Measurements from ENCODE around the gene PACSIN2.

Gene PACSIN2

DNA sequence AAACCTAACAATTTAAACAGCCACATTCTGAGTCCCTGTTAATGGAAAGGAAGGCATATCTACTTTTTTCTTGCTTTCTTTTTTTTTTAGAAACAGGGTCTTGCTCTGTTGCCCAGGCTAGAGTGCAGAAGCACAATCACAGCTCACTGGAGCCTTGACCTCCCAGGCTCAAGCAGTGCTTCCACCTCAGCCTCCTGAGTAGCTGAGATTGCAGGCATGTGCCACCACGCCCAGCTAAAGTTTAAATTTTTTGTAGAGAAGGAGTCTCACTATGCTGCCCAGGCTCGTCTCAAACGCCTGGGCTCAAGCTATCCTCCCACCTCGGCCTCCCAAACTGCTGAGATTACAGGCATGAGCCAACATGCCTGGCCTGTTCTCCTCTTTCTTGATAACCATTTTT, 183.2 kb downstream of the PACSIN2 start:
- Histone ChIP-seq H3K27me3 (ENCODE audit: control insufficient read depth, insufficient read depth, low read length) (no peaks in the 10 kb centered on the region), H3K4me1 (ENCODE audit: control insufficient read depth, insufficient read depth, low read length) (no peaks in the 10 kb centered on the region), H3K36me3 (ENCODE audit: control insufficient read depth, insufficient read depth, low read length) (peaks cover 22% of the 10 kb centered on the region; the same call in 1 of the 2 replicates), H3K4me3 (ENCODE audit: low read depth, low read length) (no peak overlapping the region), H3K27ac (ENCODE audit: low read depth, low read length) (no peak overlapping the region), H3K9me3 (ENCODE audit: control insufficient read depth, insufficient read depth, low read length) (no peaks in the 10 kb centered on the region), H3K9ac (ENCODE audit: low read depth, low read length) (no peak overlapping the region)

DNA sequence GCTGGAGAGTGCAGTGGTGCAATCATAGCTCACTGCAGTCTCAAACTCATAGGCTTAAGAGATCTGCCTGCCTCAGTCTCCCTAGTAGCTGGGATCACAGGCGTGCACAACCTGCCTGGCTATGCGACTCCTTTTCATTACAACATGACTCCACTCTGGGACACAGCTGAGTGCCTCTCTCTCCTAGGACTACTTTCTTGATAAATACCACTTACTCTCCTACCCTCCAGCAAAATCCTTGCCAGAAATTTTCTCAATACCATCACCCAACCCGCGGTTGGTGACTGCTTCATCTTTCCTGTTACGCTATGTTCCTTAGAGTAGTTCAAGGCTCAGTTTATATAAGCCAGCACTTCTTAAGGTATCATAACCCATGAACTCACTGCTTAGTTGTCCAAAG, 184.8 kb downstream of the PACSIN2 start:
- H3K4me3 ChIP-seq (ENCODE audit: low read depth, low read length) = no peak overlapping the region
- H3K9ac ChIP-seq (ENCODE audit: low read depth, low read length) = no peak overlapping the region
- no peak overlapping the region for H3K27ac ChIP-seq (ENCODE audit: low read depth, low read length)
- peaks cover 22% of the 10 kb centered on the region; the same call in 1 of the 2 replicates for H3K36me3 ChIP-seq (ENCODE audit: control insufficient read depth, insufficient read depth, low read length)
- no peaks in the 10 kb centered on the region for H3K27me3 ChIP-seq (ENCODE audit: control insufficient read depth, insufficient read depth, low read length)
- no peaks in the 10 kb centered on the region for H3K4me1 ChIP-seq (ENCODE audit: control insufficient read depth, insufficient read depth, low read length)
- no peaks in the 10 kb centered on the region for H3K9me3 ChIP-seq (ENCODE audit: control insufficient read depth, insufficient read depth, low read length)

DNA sequence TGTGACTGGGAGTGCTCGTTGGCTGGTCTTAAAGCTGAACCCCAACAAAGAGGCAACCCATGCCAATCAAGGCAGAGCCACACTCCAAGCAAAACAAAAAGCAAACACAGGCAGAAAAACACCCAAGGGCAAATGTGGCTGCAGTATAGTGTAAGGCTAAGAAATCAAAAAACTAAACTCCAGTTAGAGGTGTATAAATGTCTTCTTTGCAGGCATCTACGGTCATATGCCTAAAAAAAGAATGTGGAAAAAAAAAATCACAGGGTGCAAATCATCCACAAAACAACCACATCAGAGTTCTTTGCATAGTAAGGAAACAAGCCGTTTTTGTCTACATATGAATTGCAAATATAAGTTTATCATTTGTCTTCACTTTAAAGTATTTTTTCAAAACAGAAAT, 185.6 kb downstream of the PACSIN2 start:
- no peak overlapping the region for H3K9ac ChIP-seq (ENCODE audit: low read depth, low read length)
- H3K27me3 ChIP-seq (ENCODE audit: control insufficient read depth, insufficient read depth, low read length) = no peaks in the 10 kb centered on the region
- H3K27ac ChIP-seq (ENCODE audit: low read depth, low read length) = no peak overlapping the region
- peaks cover 19% of the 10 kb centered on the region; the same call in 1 of the 2 replicates for H3K36me3 ChIP-seq (ENCODE audit: control insufficient read depth, insufficient read depth, low read length)
- no peaks in the 10 kb centered on the region for H3K9me3 ChIP-seq (ENCODE audit: control insufficient read depth, insufficient read depth, low read length)
- H3K4me3 ChIP-seq (ENCODE audit: low read depth, low read length) = no peak overlapping the region
- no peaks in the 10 kb centered on the region for H3K4me1 ChIP-seq (ENCODE audit: control insufficient read depth, insufficient read depth, low read length)

DNA sequence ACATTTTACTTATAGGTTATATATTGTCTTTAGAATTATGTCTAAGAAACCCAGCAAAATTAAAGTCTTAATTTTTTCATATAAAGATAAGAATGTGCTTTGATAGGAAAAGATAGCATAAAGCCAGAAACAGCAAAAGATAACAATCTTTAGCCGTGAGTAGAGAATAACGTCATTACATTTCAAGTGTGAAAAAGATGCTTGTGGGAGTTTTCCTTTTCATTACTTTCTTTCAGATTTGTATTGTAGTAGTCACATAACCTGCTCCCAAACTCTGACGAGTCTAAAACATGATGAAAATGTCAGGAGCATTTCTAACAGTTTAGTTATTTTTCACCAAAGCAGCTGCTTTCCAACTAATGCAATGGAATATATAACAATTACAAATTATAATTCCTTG, 189.2 kb downstream of the PACSIN2 start:
- Histone ChIP-seq H3K9me3 (ENCODE audit: control insufficient read depth, insufficient read depth, low read length) (no peaks in the 10 kb centered on the region), H3K4me3 (ENCODE audit: low read depth, low read length) (no peak overlapping the region), H3K27me3 (ENCODE audit: control insufficient read depth, insufficient read depth, low read length) (no peaks in the 10 kb centered on the region), H3K36me3 (ENCODE audit: control insufficient read depth, insufficient read depth, low read length) (peaks cover 9% of the 10 kb centered on the region; the same call in 1 of the 2 replicates), H3K4me1 (ENCODE audit: control insufficient read depth, insufficient read depth, low read length) (no peaks in the 10 kb centered on the region), H3K9ac (ENCODE audit: low read depth, low read length) (no peak overlapping the region), H3K27ac (ENCODE audit: low read depth, low read length) (no peak overlapping the region)

DNA sequence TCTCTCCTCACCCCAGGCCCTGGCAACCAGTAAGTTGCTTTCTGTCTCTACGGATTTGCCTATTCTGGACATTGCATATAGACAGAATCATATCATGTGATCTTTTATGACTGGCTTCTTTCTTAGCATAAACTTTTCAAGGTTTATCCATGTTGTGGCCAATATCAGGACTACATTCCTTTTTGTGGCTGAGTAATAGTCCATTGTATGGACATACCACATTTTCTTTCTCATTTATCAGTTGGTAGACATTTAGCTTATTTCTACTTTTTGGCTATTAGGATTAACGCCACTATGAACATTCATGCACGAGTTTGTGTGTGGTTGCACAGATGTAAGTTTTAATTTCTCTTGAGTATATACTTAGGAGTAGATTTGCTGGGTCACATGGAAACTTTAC, 193.6 kb downstream of the PACSIN2 start:
- no peaks in the 10 kb centered on the region for H3K9me3 ChIP-seq (ENCODE audit: control insufficient read depth, insufficient read depth, low read length)
- no peak overlapping the region for H3K27ac ChIP-seq (ENCODE audit: low read depth, low read length)
- no peak overlapping the region for H3K4me3 ChIP-seq (ENCODE audit: low read depth, low read length)
- no peak overlapping the region for H3K9ac ChIP-seq (ENCODE audit: low read depth, low read length)
- H3K36me3 ChIP-seq (ENCODE audit: control insufficient read depth, insufficient read depth, low read length) = peaks cover 4% of the 10 kb centered on the region; the same call in 1 of the 2 replicates
- no peaks in the 10 kb centered on the region for H3K27me3 ChIP-seq (ENCODE audit: control insufficient read depth, insufficient read depth, low read length)
- no peaks in the 10 kb centered on the region for H3K4me1 ChIP-seq (ENCODE audit: control insufficient read depth, insufficient read depth, low read length)

DNA sequence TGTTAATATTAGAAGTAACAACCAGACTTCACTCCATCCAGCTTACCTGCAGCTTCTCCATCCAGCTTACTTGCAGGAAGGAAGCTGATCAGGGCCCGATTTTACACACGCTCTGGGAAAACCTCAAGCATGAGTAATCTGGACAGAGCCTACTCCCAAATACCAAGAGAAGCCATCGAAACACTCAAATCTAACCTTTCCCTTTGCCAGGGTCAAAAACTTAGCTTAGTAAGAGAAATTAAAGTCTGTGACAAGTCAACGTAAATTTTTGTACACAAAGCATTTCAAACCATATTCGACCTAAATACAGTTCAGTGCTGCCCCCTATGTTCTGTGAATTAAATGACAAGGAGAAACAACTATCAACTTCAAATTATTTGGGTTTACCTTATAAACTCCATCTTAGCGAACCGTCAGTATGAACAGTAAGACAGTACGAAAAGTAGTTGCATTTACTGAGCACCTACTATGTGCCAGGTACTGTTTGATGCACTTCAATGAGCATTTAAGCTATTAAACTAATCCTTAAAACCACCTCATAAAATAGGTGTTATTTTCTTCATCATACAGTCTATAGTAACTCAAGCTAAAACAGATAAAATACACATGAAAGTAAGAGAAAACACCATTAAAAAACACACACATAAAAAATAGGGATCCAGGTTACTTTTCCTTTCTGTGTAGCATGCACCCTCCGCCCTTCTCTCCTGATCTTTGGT, 194.7 kb downstream of the PACSIN2 start:
- H3K9ac ChIP-seq (ENCODE audit: low read depth, low read length) = no peak overlapping the region
- no peaks in the 10 kb centered on the region for H3K9me3 ChIP-seq (ENCODE audit: control insufficient read depth, insufficient read depth, low read length)
- peaks cover 4% of the 10 kb centered on the region; the same call in 1 of the 2 replicates for H3K36me3 ChIP-seq (ENCODE audit: control insufficient read depth, insufficient read depth, low read length)
- no peaks in the 10 kb centered on the region for H3K27me3 ChIP-seq (ENCODE audit: control insufficient read depth, insufficient read depth, low read length)
- no peak overlapping the region for H3K27ac ChIP-seq (ENCODE audit: low read depth, low read length)
- no peak overlapping the region for H3K4me3 ChIP-seq (ENCODE audit: low read depth, low read length)
- no peaks in the 10 kb centered on the region for H3K4me1 ChIP-seq (ENCODE audit: control insufficient read depth, insufficient read depth, low read length)

Measured in HUES48 (cell line).